Kasumi-1 (cell line): ENCODE results near the gene WFDC12.
A peak's percentile ranks its signal among the peaks of the same experiment; 100 is the strongest.

Source experiments
- DNase-seq, 2 experiments: peaks; one replicate each; lab custom pipeline; 2025; lab: John Stamatoyannopoulos, UW

The WFDC12 gene

DNA sequence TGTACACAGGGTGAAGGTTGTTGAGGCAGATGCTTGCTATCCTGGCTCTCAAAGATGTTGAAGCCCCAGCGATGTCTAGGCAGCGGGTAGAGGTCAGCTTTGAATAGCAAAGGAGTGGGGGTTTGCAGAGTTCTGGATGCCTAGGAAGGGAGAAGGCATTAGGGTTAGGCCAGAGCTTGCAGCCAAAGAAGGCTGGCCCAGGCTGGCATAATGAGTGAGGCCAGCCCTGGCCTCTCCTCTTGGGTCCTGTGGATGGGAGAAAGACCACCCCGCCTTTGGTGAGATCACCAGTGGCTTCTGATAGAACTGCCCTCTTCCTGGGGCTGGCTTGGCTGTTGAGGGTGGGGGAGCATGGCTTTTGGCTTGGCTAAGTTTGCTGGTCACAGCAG, 8.9 kb downstream of the WFDC12 start:
- no peak for DNase-seq

- DNase-seq = no peak
These were observed 9.5 kb downstream of the WFDC12 start, which contains the start of gene WFDC5 for GRCh38 chr20:45114465-45115385. Gene WFDC5 (minus strand): TSS chr20:45115174. CDS start chr20:45115083, 91 bp downstream.

DNA sequence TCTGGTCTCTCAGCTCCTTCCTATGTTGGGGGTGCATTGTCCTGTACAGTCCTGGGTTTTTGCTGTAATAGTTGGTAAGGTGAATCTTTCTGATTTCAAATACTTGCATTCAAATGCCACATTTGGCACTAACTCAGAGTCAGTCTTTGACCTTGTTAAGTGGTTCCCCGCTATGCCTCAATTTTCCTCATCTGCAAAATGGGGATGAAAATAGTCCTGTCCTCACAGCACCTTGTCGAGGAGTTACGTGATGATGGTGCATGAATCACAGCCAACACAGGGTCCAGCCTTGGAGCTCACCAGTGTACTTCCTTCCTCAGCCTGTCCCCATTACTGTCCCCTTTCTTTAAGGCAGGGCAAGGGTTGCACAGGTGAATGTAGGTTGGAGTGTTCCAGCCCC, 10.4 kb downstream of the WFDC12 start:
- no peak for DNase-seq

DNA sequence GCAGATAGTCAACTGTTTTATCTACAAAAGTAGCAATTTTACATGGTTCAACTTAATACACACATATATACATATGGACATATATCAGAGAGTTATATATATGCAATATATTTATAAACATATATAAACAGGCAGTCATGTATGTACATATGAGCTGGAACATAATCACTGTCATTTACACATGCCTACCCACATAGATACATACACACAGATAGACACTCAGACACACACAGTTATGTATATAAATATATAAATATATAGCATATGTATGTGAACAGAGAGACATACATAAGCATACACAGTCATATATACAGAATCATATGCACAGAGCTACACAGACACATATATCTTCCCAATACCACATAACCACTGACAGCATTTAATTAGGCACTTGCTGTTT, 11.5 kb downstream of the WFDC12 start:
- no peak for DNase-seq

DNA sequence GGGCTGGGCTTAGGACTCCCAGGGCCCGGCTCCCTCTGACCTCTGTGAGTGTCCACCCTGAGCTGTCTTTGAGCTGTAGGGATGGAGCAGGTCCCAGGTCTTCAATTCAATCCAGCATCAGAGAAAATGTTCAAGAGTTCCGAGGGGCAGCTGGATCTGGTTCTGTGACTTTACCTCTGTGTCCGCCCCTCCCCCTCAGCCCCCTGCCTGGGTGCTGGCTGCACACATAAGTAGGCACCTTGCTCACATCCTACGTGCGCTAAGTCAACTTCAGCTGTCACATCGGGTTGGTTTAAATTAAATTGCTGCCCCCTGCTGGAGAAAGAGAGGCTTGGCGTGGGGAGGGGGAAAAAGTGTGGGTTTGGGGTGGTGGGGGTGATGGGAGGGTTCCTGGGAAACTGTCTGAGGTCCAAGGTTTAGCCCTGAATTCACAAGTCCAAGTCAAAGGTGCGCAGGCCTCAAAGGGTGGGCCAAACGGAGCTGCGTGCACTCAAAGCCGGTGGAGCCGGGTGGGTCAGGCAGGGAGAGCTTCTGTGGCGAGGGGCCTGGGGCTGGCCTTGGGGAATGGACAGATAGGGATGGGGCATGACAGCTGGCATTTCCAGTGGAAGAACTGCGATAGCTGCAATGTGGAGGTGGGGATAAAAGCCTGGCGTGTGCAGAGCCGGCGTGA, 12.3 kb downstream of the WFDC12 start:
- peak; percentile 15 to 49 for DNase-seq

DNA sequence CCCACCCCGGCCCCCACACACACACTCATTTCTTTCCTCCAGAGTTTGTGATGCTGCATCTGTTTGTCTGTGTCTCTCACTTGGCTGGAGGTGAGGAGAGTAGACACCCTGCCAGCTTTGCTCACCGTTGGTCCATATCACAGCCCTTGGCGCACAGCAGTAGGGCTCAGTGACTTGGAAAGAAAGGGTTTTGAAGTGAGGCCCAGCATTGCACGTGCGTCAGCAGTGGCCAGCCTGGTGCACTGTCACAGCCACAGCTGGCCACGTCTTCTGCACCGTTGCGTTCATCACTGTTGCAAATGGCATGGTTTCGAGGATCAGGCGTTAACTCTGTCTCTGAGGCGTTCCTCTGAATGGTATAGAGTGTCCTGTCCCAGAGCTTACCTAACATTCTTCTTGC, 13.0 kb downstream of the WFDC12 start:
- no peak for DNase-seq

DNA sequence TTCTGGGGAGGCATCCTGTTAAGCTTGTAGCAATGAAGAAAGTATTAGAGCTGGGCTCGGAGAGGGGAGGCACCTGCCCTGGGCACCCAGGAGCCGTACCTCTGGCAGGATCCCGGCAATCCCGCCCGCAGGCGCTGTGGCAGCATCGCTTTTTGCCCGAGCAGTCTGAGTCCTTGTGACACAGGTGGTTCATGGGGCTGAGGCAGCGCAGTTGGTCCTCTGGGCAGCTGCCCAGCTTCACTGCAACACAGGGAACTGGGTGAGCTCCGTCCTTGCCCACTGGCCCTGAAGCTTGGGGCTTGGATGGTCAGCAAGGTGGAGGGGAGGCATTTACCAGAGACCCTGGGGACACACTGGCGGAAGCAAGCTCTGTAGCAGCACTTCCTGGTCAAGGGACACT, 14.0 kb downstream of the WFDC12 start:
- no peak for DNase-seq

DNA sequence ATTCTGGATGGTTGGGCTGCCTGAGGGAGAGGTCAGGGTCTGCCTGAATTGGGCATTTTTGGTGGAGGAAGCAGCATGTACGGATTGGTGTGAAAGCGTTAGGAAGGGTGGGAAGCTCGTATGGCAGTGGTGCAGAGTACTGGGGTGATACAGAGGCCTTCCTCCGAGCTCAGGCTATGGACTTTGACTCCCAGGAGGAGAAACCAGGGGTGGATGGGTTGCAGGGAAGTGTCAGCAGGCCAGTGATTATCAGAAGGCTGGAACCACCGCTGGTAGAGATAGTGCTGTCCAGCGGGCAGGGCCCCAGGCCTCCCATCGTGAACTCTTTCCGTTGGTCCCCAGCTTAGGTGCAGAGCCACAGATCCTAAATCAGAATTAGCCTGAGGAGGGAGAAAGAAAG, 14.6 kb downstream of the WFDC12 start:
- DNase-seq = no peak

DNA sequence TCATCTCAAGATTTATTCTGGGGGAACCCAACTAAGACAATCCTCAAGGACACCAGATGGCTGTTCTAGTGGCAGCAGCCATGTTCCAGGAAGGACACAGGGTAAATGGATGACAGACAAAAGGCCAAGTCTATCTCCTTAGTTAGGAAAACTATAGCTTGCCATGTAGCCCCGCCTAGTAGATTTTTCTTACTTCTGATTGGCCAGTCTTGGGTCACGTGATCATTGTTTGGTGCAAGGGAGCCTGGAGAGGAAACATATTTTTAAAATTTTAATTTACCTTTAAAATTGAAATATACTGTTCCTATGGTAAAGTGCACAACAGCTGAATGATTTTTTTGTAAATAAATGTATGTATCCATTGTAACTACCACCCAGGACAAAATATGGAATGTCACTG, 18.9 kb downstream of the WFDC12 start:
- DNase-seq = no peak

GRCh38 chr20:45104786-45105185, 19.5 kb downstream of the WFDC12 start:
- peak; percentile 17 to 47 for DNase-seq

DNA sequence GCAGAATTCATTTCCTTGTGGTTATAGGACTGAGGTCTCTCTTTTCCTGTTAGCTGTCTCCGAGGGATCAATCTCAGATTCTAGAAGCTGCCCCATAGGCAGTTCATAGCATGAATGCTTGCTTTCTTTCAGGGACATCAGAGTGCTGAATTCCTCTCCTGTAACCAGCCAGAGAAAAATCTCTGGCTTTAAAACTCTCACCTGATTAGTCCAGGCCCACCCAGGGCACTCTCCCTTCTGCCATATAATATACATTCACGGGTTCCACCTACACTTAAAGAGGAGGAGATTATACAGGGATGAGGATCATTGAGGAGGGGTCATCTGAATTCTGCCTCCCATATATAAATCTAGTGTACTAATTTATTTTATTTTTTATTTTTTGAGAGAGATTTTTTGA, 21.2 kb downstream of the WFDC12 start:
- no peak for DNase-seq

DNA sequence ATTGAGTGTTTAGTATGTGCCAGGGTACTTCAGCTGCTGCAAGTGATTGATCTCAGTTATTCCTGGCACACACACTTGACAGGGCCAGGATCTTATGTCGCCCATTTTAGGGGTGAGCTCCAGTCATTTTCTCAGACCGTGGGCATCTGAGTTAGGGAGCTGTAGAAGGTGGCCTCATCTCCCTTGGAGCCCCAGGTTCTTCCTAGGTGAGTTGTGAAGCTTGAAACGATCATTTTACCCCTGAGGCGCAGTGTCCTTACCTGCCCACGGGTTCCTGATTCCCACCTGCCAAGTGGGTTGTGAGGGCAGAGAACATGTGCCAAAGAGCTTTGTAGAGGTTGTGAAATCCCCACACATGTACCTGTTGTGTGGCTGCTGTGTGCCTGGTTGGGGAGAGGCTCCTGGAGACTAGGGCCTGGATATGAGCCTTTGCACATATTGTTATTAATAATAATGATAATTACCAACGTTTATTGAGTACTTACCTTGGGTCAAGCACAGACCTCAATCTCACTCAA, 22.9 kb downstream of the WFDC12 start:
- DNase-seq = no peak

DNA sequence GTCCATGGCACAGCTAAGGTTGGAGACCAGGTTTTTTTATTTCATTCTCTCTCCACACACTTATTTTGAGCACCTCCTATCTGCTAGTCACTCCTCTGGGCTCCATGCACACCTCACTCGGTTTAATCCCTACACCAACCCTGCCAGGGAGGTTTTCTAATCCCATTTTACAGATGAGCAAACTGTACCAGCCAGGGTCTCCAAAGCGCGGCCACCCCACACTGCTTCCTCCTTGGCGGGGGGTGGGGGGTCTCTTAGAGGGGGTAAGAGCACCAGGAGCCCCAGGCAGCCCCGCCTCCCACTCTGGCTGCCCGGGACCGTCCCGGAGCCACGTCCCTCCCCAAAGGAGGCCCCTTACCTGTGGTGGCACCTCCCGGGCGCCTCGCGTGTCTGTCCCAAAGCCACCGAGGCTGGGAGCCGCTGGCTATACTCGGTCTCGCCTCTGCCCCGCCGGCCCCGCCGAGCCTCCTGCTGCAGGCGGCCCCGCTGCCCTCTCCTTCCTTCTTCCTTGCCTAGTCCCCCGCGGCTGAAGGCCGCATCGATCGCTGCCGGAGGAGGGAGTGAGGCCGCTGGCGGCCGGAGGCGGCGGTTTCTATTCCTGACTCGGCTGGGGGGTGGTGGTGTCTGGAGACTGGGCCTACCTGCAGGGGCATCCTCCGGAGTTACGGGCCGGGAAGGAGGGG, 23.6 kb downstream of the WFDC12 start, which contains the start of gene KCNS1:
KCNS1 (minus strand) TSS at position 565 of the 683 bp plus-strand sequence. CDS start 1,891 bp downstream, outside the sequence.
- DNase-seq = peak; percentile 4 to 35

DNA sequence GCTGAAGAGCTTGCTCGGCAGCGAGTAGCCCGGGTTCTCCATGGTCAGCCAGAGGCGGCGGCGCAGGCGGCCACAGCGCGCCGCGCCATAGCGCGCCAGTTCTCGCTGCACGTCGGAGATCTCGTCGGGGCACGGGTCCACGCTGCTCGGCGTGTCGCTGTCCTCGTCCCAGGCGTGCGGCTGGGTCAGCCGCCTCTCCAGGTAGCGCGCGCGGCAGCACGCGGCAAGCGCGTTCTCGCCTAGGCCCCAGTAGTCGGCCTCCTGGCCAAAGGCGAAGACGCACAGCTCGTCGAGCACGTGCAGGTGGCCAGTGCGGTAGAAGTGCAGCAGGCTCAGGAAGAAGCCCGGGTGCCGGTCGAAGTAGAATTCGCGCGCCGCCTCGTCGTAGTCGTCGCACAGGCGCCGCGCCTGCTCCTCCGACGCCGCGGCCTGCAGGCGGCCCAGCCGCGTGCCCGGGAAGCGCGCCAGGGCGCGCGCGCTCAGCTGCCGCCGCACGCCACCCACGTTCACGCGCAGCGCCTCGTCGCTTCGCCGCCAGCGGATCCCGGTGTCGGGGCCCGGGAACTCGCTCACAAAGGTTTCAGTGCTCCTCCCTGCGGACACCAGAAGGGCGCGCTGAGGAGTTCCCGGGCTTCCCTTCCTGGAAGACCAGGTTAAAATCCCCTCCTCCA, 26.0 kb downstream of the WFDC12 start:
- DNase-seq = no peak

DNA sequence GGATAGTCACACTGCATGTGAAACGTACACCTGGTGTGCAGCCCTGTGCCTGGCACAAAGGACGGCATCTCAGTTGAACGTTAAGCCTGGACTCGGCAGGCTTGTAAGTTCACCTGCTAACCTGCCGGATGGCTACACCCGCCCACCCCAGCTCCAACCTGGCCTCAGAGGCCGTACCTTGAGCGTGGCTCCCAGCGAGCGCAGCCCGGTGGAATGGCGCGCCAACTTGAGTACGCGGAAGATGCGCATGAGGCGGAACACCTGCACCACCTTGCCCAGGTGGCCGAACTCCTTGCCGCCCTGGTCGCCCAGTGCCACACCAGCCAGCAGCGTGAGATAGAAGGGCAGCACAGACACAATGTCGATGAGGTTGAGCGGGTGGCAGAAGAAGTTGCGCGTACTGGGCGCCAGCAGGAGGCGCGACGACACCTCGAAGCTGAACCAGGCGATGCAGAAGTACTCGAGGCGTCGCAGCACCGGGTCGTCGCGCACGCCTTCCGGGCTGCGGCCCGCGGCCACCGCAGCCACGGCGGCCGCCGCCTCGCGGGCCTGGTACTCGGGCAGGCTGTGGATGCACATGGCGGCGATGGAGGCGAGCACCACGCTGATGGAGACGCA, 26.7 kb downstream of the WFDC12 start:
- no peak for DNase-seq

GRCh38 chr20:45096781-45097180, 27.5 kb downstream of the WFDC12 start:
- DNase-seq = peak; percentile 20 to 56

GRCh38 chr20:45095805-45096238, 28.4 kb downstream of the WFDC12 start:
- peak; percentile 60 to 70 for DNase-seq

GRCh38 chr20:45094864-45095574, 29.2 kb downstream of the WFDC12 start:
- DNase-seq = no peak

DNA sequence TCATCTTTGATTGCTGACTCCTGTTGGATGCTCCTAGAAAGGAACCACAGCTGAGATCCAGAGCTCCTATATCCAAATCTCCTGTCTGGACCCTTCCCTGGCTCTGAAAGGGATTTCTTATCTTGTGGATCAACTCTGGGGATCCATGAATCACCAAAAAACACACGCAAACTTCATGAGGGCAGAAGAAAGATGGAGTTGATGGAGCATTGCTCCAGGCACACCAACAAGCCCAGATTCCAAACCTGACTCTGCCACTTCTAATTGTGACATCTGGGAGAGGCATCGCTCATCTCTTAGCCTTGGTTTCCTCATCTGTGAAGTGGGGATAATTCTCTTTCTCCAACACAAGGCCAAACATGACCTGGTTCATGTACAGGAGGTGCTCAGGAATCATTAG, 30.1 kb downstream of the WFDC12 start:
- no peak for DNase-seq

- DNase-seq = no peak
These were observed 31.4 kb downstream of the WFDC12 start for GRCh38 chr20:45092898-45093297.

- DNase-seq = no peak
These were observed 32.9 kb downstream of the WFDC12 start for GRCh38 chr20:45091366-45091765.
